GM19455 (cell line): ENCODE measurements around the gene RASSF7.

ENCODE experiments used
- ATAC-seq: cut with Tn5 transposase; IDR thresholded peaks from one replicate; pipeline ENCODE4 v1.9.1; 2021; ENCODE audit not compliant: unreplicated experiment

The RASSF7 gene

DNA sequence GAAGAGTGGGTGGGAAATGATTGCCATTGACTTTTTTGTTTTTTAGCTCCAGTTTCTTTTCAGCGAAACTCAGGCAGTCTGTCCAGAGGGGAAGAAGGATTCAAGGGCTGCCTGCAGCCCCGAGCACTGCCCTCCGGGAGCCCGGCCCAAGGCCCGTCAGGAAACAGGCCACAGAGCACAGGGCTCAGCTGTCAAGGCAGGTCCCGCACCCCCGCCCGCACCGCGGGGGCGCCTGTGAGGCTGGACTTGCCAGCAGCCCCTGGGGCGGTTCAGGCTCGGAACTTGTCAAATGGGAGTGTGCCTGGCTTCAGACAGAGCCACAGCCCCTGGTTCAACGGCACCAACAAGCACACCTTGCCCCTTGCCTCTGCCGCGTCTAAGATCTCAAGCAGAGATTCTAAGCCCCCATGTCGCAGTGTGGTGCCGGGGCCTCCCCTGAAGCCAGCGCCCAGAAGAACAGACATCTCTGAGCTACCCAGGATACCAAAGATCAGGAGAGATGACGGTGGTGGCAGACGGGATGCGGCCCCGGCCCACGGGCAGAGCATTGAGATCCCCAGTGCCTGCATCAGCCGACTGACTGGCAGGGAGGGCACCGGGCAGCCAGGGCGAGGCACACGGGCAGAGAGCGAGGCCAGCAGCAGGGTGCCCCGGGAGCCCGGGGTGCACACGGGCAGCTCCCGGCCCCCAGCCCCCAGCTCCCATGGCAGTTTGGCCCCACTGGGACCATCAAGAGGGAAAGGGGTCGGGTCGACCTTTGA is 46.4 kb downstream of the RASSF7 start:
- ATAC-seq, result no peak

DNA sequence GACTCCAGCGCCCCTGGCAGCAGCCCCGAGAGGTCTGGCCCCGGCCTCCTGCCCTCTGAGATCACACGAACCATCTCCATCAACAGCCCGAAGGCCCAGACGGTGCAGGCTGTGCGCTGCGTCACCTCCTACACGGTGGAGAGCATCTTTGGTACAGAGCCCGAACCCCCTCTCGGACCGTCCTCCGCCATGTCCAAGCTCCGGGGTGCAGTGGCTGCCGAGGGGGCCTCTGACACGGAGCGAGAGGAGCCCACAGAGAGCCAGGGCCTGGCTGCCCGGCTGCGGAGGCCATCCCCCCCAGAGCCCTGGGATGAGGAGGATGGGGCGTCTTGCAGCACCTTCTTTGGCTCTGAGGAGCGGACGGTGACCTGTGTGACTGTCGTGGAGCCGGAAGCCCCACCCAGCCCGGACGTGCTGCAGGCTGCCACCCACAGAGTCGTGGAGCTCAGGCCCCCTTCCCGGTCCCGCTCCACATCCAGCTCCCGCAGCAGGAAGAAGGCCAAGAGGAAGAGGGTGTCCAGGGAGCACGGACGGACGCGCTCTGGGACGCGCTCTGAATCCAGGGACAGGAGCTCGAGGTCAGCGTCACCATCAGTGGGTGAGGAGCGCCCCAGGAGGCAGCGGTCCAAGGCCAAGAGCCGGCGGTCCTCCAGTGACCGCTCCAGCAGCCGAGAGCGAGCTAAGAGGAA is 47.3 kb downstream of the RASSF7 start:
- ATAC-seq, result no peak

DNA sequence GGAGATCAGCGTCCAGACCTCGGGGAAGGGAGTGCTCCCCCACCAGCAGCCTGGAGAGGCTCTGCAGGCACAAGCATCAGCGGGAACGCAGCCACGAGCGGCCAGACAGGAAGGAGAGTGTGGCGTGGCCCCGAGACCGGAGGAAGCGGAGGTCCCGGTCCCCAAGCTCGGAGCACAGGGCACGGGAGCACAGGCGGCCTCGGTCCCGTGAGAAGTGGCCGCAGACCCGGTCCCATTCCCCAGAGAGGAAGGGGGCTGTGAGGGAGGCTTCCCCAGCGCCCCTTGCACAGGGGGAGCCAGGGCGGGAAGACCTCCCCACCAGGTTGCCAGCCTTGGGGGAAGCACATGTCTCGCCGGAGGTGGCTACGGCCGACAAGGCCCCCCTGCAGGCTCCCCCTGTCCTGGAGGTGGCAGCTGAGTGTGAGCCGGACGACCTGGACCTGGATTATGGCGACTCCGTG is 48.1 kb downstream of the RASSF7 start:
- no peak for ATAC-seq

DNA sequence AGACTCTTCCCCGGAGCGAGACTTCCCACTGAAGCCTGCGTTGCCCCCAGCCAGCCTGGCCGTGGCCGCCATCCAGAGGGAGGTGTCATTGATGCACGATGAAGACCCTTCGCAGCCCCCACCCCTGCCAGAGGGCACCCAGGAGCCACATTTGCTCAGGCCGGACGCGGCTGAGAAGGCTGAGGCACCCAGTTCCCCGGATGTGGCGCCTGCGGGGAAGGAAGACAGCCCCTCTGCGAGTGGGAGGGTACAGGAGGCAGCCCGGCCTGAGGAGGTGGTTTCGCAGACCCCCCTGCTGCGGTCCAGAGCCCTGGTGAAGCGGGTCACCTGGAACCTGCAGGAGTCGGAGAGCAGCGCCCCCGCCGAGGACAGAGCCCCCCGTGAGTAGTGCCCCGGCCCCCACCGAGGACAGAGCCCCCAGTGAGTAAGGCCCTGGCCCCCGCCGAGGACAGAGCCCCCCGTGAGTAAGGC is 48.6 kb downstream of the RASSF7 start:
- no peak for ATAC-seq

- ATAC-seq, result no peak
Observed at GRCh38 chr11:610146-610801, 49.5 kb downstream of the RASSF7 start.

- ATAC-seq, result no peak
Observed at GRCh38 chr11:611001-611996, 50.5 kb downstream of the RASSF7 start.

DNA sequence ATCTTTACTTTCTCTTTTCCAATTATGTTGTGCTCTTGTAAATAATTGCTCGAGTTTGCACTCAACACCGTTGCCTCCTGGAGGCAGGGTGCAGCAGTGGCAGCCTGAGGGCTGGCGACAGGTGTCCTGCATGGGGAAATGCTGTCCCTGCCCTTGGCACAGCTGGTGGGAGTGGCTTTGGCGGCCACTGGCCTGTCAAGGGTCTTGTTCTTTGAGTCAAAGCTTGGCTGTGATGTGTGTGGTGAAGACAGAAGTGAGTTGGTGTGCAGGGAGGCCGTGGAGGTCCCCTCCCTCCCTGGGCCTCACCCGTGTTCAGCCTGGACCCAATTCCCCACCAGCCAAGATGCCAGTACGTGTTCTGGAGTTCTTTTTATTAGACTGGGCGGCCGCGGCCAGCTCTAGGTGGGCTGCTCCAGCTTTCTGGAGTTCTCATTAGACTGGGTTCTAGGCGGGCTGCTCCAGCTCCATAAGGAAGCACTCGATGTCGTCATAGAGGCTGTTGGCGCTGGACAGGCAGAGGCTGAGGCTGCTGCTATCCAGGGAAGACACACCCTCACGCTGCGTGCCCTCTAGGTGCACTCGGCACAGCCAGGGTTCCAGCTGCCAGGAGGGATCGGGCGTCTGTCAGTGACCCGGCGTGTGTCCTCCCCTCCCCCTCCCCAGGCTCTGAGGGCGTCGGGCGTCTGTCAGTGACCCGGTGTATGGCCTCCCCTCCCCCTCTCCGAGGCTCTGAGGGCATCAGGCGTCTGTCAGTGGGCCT is 51.6 kb downstream of the RASSF7 start:
- ATAC-seq, result no peak

- no peak for ATAC-seq
Observed at GRCh38 chr11:612961-613300, 52.2 kb downstream of the RASSF7 start.

GRCh38 chr11:613369-613968 is 52.7 kb downstream of the RASSF7 start:
- no peak for ATAC-seq
